ENCODE results near the gene C16orf90. TPM values are rescaled to one million over a fixed set of nuclear protein-coding genes. Genes with fewer than 3 reads are reported as not detected.

Gene C16orf90
- total RNA-seq, 2 donors from 2014 or later = not detected

- 84 to 94% methylated on average over 6 of the region's 7 CpGs for WGBS, 2 donors
- no peak overlapping the region for H3K27ac ChIP-seq
- no peaks in the 10 kb centered on the region for H3K36me3 ChIP-seq (replicated peaks in 1 of 2; ENCODE audit: insufficient read depth in 1 of 2, low read depth in 2 of 2)
Observed at GRCh38 chr16:3469736-3470135, 25.6 kb downstream of the C16orf90 start.

GRCh38 chr16:3468501-3468900 is 26.8 kb downstream of the C16orf90 start:
- TF ChIP-seq CTCF (IDR thresholded peaks at IDR 0.05) (no peak), POLR2A (IDR thresholded peaks at IDR 0.05) (no peak)
- no peak for ATAC-seq
- no peak for DNase-seq
- no peak overlapping the region for H3K4me3 ChIP-seq
- H3K27me3 ChIP-seq = no peaks in the 10 kb centered on the region
- peaks cover 41% of the 10 kb centered on the region for H3K4me1 ChIP-seq
- no peaks in the 10 kb centered on the region for H3K36me3 ChIP-seq (replicated peaks in 1 of 2; ENCODE audit: insufficient read depth in 1 of 2, low read depth in 2 of 2)
- H3K27ac ChIP-seq = no peak overlapping the region
- H3K9me3 ChIP-seq = no peaks in the 10 kb centered on the region
- 73 to 76% methylated on average over 15 of the region's 15 CpGs for WGBS, 2 donors
- intact Hi-C loops (cut with DNase I) = no loop called here

More at GRCh38 chr16:3469736-3470135, 25.6 kb downstream of the C16orf90 start:
- ATAC-seq (no peak), DNase-seq (no peak)
- no peaks in the 10 kb centered on the region for H3K9me3 ChIP-seq
- intact Hi-C loops (cut with DNase I) = no loop called here
- TF ChIP-seq CTCF (IDR thresholded peaks at IDR 0.05) = no peak
- no peak for TF ChIP-seq POLR2A (IDR thresholded peaks at IDR 0.05)
- H3K27me3 ChIP-seq = no peaks in the 10 kb centered on the region
- H3K4me1 ChIP-seq = peaks cover 44% of the 10 kb centered on the region
- H3K4me3 ChIP-seq = no peak overlapping the region

- Histone ChIP-seq H3K36me3 (replicated peaks in 1 of 2; ENCODE audit: insufficient read depth in 1 of 2, low read depth in 2 of 2) (no peaks in the 10 kb centered on the region), H3K27ac (no peak overlapping the region), H3K9me3 (no peaks in the 10 kb centered on the region), H3K27me3 (no peaks in the 10 kb centered on the region), H3K4me3 (no peak overlapping the region), H3K4me1 (peaks cover 45% of the 10 kb centered on the region)
- intact Hi-C loops (cut with DNase I) = no loop called here
- no peak for DNase-seq
- TF ChIP-seq POLR2A (IDR thresholded peaks at IDR 0.05) = no peak
- no peak for TF ChIP-seq CTCF (IDR thresholded peaks at IDR 0.05)
- no peak for ATAC-seq
- WGBS, 2 donors = 73 to 78% methylated on average over 4 of the region's 4 CpGs
Observed at GRCh38 chr16:3467921-3468320, 27.4 kb downstream of the C16orf90 start.

- no peak for ATAC-seq
- no peak for TF ChIP-seq POLR2A (IDR thresholded peaks at IDR 0.05)
- Histone ChIP-seq H3K4me1 (peaks cover 49% of the 10 kb centered on the region), H3K4me3 (no peak overlapping the region), H3K27me3 (no peaks in the 10 kb centered on the region), H3K27ac (no peak overlapping the region), H3K36me3 (replicated peaks in 1 of 2; ENCODE audit: insufficient read depth in 1 of 2, low read depth in 2 of 2) (no peaks in the 10 kb centered on the region), H3K9me3 (no peaks in the 10 kb centered on the region)
- DNase-seq = no peak
- 87 to 90% methylated on average over 7 to 8 of the region's 8 CpGs for WGBS, 2 donors
- intact Hi-C loops (cut with DNase I) = no loop called here
Observed at GRCh38 chr16:3467182-3467581, 28.1 kb downstream of the C16orf90 start.

- no peaks in the 10 kb centered on the region for H3K9me3 ChIP-seq
- peaks cover 61% of the 10 kb centered on the region for H3K4me1 ChIP-seq
- intact Hi-C loops (cut with DNase I) = no loop called here
- no peak for ATAC-seq
- H3K36me3 ChIP-seq (replicated peaks in 1 of 2; ENCODE audit: insufficient read depth in 1 of 2, low read depth in 2 of 2) = no peaks in the 10 kb centered on the region
- TF ChIP-seq CTCF (IDR thresholded peaks at IDR 0.05) (no peak), POLR2A (IDR thresholded peaks at IDR 0.05) (no peak)
- H3K27ac ChIP-seq = no peak overlapping the region
- no peak for DNase-seq
- 67 to 74% methylated on average over 21 of the region's 21 CpGs for WGBS, 2 donors
- no peaks in the 10 kb centered on the region for H3K27me3 ChIP-seq
- H3K4me3 ChIP-seq = no peak overlapping the region
Observed at GRCh38 chr16:3465911-3466584, 29.2 kb downstream of the C16orf90 start.
